Stimulated activated CD4-positive, alpha-beta T cell treated with anti-CD3 and anti-CD28 coated beads, TNF-alpha, amount 100 ng/mL, for 24 hours (primary cell): ENCODE data around the gene TMEM208.

Experiments
- DNase-seq, 3 experiments: peaks; one replicate each; pipeline ENCODE4 v3.0.0-alpha.2; 2020; ENCODE audit warnings: low read depth in 3 of 3

TMEM208 gene

DNA sequence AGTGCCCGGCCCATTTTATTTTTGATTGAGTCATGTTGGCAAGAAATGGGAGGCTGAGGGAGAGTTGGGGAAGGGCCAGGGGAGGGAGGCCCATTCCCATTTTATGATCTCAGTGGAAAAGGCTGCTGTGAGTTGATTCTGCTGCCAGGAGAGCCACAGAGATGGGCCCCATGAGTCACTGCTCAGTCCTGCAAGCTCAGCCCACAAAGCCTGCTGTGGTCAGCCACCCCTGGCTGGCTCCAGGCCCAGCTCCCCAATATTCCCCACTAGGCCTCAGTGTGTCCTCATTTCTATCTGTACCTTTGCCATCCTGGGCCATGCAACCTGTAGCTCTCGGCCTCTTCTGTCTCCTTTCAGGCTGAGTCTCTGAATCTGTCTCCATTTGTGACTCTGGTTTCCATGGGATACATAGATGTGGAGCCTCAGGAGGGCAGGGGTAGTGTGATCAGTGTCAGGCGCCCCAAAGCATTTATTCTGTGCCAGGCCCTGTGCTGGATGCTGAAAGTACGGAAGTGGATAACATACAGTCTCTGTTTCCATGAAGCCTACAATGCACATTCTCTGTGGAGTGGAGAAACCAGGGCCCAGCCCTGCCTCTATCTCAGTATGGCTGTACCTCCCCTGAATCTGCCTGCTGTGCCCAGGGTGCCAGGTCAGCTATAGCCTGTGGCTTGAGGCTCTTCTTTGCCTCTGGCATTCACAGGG is 50.5 kb downstream of the TMEM208 start:
- peak in 1 of 3 experiments; percentile 37 for DNase-seq

DNA sequence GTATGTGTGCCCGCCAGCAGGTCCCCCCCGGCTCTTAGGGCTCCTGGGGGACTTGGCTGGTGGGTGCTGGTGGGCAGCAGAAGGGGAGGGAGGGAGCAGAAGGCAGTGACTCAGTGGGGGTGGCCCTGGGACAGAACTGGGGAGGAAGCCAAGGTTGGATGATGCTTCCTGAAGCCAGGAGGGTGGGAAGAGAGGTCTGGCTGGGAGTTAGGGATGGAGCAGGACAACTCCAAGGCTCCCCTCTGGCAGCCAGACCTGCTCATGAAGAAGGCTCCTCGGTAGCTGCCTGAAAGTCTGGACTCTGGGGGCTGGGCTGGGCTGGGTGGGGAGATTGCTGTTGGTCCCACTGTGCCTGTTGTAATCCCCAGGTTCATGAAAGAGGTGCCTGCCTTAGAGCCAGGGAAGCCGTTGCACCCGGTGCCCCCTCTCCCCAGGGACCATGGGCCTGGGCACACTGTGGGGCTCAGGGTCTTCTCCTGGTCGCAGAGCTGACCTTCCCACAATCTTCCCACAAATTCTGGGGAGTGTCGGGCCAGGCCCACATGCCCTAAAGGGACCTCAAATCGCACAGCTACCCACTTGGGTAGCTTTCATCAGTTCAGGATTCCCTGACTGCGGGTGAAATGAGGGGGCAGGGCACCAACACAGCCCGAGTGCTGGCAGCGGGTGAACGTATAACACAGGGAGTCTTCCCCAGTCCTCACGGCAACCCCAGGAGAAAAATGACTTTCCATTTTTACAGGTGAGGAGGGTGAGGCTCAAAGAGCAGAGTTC is 51.3 kb downstream of the TMEM208 start:
- DNase-seq: peak in 1 of 3 experiments; percentile 6
